WTC11 (cell line): ENCODE measurements around the gene CHTF8.

Experiments
- CREM ChIP-seq: sonication (generic); formaldehyde crosslinking; IDR thresholded peaks from 2 replicates; pipeline ENCODE4 v1.8.1; 2022; ENCODE audit warnings: mild to moderate bottlenecking, missing genetic modification reagents, moderate library complexity
- CTCF ChIP-seq: fragments of 200-600 bp; IDR thresholded peaks from 2 replicates; pipeline ENCODE4 v1.8.0; 2022; ENCODE audit warnings: antibody characterized with exemption
- FOXJ3 ChIP-seq: sonication (generic); formaldehyde crosslinking; IDR thresholded peaks from 2 replicates; pipeline ENCODE4 v1.9.0; 2021; ENCODE audit warnings: missing genetic modification reagents, mild to moderate bottlenecking, borderline replicate concordance
- SP1 ChIP-seq: sonication (generic); formaldehyde crosslinking; conservative IDR thresholded peaks from 2 replicates; pipeline ENCODE4 v1.8.1; 2022; ENCODE audit warnings: missing genetic modification reagents

- TF ChIP-seq CREM (CRISPR knock-in tag) = no peak
- no peak for TF ChIP-seq CTCF
- no peak for TF ChIP-seq FOXJ3
- TF ChIP-seq SP1 (CRISPR knock-in tag) = no peak
Observed at GRCh38 chr16:69131839-69132423, 457 bp downstream of the CHTF8 start.
